OCI-LY1 (cell line): ENCODE data around the gene DYNC2I2.

Source experiments
- EZH2 ChIP-seq: fragments of 200-600 bp; sonication (generic), shearing (Covaris generic); IDR thresholded peaks from 2 replicates; pipeline ENCODE4 v1.8.0; 2017; ENCODE audit warnings: borderline replicate concordance, mixed run types, mild to moderate bottlenecking, antibody characterized with exemption, low read length, moderate library complexity, mixed read lengths
- TF ChIP-seq, protein P1 (sequence below): fragments of 200-600 bp; sonication (generic), shearing (Covaris generic); IDR thresholded peaks from 2 replicates; pipeline ENCODE4 v1.5.1; 2017; ENCODE audit warnings: mild to moderate bottlenecking, antibody characterized with exemption, low read length, moderate library complexity, mixed read lengths

- TF ChIP-seq, protein P1, sequence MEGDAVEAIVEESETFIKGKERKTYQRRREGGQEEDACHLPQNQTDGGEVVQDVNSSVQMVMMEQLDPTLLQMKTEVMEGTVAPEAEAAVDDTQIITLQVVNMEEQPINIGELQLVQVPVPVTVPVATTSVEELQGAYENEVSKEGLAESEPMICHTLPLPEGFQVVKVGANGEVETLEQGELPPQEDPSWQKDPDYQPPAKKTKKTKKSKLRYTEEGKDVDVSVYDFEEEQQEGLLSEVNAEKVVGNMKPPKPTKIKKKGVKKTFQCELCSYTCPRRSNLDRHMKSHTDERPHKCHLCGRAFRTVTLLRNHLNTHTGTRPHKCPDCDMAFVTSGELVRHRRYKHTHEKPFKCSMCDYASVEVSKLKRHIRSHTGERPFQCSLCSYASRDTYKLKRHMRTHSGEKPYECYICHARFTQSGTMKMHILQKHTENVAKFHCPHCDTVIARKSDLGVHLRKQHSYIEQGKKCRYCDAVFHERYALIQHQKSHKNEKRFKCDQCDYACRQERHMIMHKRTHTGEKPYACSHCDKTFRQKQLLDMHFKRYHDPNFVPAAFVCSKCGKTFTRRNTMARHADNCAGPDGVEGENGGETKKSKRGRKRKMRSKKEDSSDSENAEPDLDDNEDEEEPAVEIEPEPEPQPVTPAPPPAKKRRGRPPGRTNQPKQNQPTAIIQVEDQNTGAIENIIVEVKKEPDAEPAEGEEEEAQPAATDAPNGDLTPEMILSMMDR: no peak
- no peak for TF ChIP-seq EZH2
These were observed 21.9 kb downstream of the DYNC2I2 start for GRCh38 chr9:128634651-128635262.
